Measurements from ENCODE around the gene CNDP1. TPM values are rescaled to one million over a fixed set of nuclear protein-coding genes. Genes with fewer than 3 reads are reported as not detected.
A peak's percentile ranks its signal among the peaks of the same experiment; 100 is the strongest.

CNDP1 gene
- polyA plus RNA-seq, 3 donors = not detected

DNA sequence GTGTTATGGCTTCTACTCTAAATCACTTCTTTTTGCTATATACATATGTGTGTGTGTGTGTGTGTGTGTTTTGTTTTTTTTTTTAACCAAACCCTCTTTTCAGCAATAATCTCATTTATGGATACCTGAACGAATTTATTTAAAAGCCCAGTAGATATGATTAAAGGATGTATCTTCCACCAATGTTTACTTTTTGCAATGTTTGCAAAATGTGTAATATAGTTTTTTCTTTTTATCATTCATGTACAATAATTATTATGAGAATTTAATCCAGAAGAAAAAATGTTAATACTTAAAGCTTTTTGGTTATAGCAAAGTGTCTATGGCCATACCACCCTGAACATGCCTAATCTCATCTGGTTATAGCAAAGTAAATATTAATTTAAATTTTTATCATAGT is 39.8 kb upstream of the CNDP1 start:
- TF ChIP-seq, protein P1, sequence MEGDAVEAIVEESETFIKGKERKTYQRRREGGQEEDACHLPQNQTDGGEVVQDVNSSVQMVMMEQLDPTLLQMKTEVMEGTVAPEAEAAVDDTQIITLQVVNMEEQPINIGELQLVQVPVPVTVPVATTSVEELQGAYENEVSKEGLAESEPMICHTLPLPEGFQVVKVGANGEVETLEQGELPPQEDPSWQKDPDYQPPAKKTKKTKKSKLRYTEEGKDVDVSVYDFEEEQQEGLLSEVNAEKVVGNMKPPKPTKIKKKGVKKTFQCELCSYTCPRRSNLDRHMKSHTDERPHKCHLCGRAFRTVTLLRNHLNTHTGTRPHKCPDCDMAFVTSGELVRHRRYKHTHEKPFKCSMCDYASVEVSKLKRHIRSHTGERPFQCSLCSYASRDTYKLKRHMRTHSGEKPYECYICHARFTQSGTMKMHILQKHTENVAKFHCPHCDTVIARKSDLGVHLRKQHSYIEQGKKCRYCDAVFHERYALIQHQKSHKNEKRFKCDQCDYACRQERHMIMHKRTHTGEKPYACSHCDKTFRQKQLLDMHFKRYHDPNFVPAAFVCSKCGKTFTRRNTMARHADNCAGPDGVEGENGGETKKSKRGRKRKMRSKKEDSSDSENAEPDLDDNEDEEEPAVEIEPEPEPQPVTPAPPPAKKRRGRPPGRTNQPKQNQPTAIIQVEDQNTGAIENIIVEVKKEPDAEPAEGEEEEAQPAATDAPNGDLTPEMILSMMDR (IDR thresholded peaks at IDR 0.05) = no peak
- H3K9me3 ChIP-seq (replicated peaks in 1 of 2; ENCODE audit: control insufficient read depth in 1 of 2, insufficient read depth in 1 of 2, low read length in 2 of 2) = no peaks in the 10 kb centered on the region
- H3K36me3 ChIP-seq (replicated peaks in 1 of 2; ENCODE audit: control insufficient read depth in 1 of 2, insufficient read depth in 2 of 2, low read length in 2 of 2) = no peaks in the 10 kb centered on the region
- Mint-ChIP-seq H3K9me3 (peaks cover 2 to 7% (median 4%) of the 10 kb centered on the region in 7 donors), H3K4me3 (no peak overlapping the region), H3K36me3 (no peaks in the 10 kb centered on the region), H3K4me1 (peaks cover 40% of the 10 kb centered on the region), H3K27ac (no peak overlapping the region), H3K27me3 (ENCODE audit: low read depth in 3 of 3) (peaks cover 0 to 5% (median 4%) of the 10 kb centered on the region in 3 donors)
- H3K4me2 ChIP-seq (replicated peaks; ENCODE audit: extremely low read depth, low read length, poor library complexity, severe bottlenecking) = no peak overlapping the region
- H3K27ac ChIP-seq (ENCODE audit: low read depth in 1 of 2, low read length in 2 of 2) = no peak overlapping the region
- H3K4me1 ChIP-seq (ENCODE audit: control insufficient read depth in 1 of 2, insufficient read depth in 2 of 2, low read length in 2 of 2) = peaks cover 33 to 38% of the 10 kb centered on the region in 2 donors
- H3K27me3 ChIP-seq (ENCODE audit: control insufficient read depth in 2 of 2, insufficient read depth in 2 of 2, low read length in 2 of 2) = no peaks in the 10 kb centered on the region
- no peak overlapping the region for H2AFZ ChIP-seq (ENCODE audit: insufficient read depth, low read depth, low read length, poor library complexity, severe bottlenecking)
- intact Hi-C loops (cut with micrococcal nuclease) = loop anchor here (10.0 kb wide), 4 partner anchors 100 to 350 kb away; partner anchors contain the start of genes FBXO15 (in 1 of the 2), TIMM21 (in 1 of the 2) and ZNF407 (in 1 of the 2)
- H4K20me1 ChIP-seq (ENCODE audit: insufficient read depth, low read length) = no peaks in the 10 kb centered on the region
- H3K4me3 ChIP-seq (replicated peaks in 1 of 3; ENCODE audit: low read depth in 2 of 3, low read length in 3 of 3) = no peak overlapping the region
- H3K79me2 ChIP-seq (ENCODE audit: insufficient read depth, low read length) = peaks cover 24% of the 10 kb centered on the region
- DNase-seq = no peak
- WGBS (ENCODE audit: insufficient coverage) = no CpG with 5 or more reads among the region's 1 CpG
- H3K9ac ChIP-seq (ENCODE audit: insufficient read depth, low read length, poor library complexity, severe bottlenecking) = no peak overlapping the region

- TF ChIP-seq, protein P1 (IDR thresholded peaks at IDR 0.05) = no peak
- Mint-ChIP-seq H3K4me3 (peak within 1 kb of the TSS; percentile 95), H3K9me3 (peaks cover 2 to 7% (median 4%) of the 10 kb centered on the region in 7 donors), H3K36me3 (peaks cover 0 to 4% of the 10 kb centered on the region in 2 donors), H3K27me3 (ENCODE audit: low read depth in 3 of 3) (peaks cover 0 to 3% (median 2%) of the 10 kb centered on the region in 3 donors), H3K27ac (peak within 1 kb of the TSS; percentile 87 to 98 (median 96)), H3K4me1 (peaks cover 45% of the 10 kb centered on the region)
- Histone ChIP-seq H3K4me2 (replicated peaks; ENCODE audit: extremely low read depth, low read length, poor library complexity, severe bottlenecking) (peak within 1 kb of the TSS; percentile 92), H3K27me3 (ENCODE audit: control insufficient read depth in 2 of 2, insufficient read depth in 2 of 2, low read length in 2 of 2) (no peaks in the 10 kb centered on the region), H3K9me3 (replicated peaks in 1 of 2; ENCODE audit: control insufficient read depth in 1 of 2, insufficient read depth in 1 of 2, low read length in 2 of 2) (no peaks in the 10 kb centered on the region), H3K4me3 (replicated peaks in 1 of 3; ENCODE audit: low read depth in 2 of 3, low read length in 3 of 3) (peak within 1 kb of the TSS; percentile 67 to 89 (median 86)), H3K9ac (ENCODE audit: insufficient read depth, low read length, poor library complexity, severe bottlenecking) (peak within 1 kb of the TSS; percentile 83), H3K79me2 (ENCODE audit: insufficient read depth, low read length) (peaks cover 26% of the 10 kb centered on the region), H3K4me1 (ENCODE audit: control insufficient read depth in 1 of 2, insufficient read depth in 2 of 2, low read length in 2 of 2) (peaks cover 41 to 50% of the 10 kb centered on the region in 2 donors), H2AFZ (ENCODE audit: insufficient read depth, low read depth, low read length, poor library complexity, severe bottlenecking) (peak within 1 kb of the TSS; percentile 79), H3K27ac (ENCODE audit: low read depth in 1 of 2, low read length in 2 of 2) (peak within 1 kb of the TSS; percentile 82 to 90), H3K36me3 (replicated peaks in 1 of 2; ENCODE audit: control insufficient read depth in 1 of 2, insufficient read depth in 2 of 2, low read length in 2 of 2) (no peaks in the 10 kb centered on the region), H4K20me1 (ENCODE audit: insufficient read depth, low read length) (no peaks in the 10 kb centered on the region)
- DNase-seq = peak; percentile 96 to 98 (median 97)
- under 1% methylated on average over 57 of the region's 71 CpGs for WGBS (ENCODE audit: insufficient coverage)
- intact Hi-C loops (cut with micrococcal nuclease) = loop anchor here (2.0 to 10.0 kb wide), 6 partner anchors 95 to 351 kb away; partner anchors contain the start of genes CYB5A (in 1 of the 2), FBXO15 (in 1 of the 2), TIMM21 (in 1 of the 2) and ZNF407 (in 1 of the 2)
These were observed 38.5 kb upstream of the CNDP1 start, which contains the start of gene CNDP2 for GRCh38 chr18:74495581-74496507. CNDP2 (plus strand) TSS chr18:74496363; CDS start chr18:74499974, 3,611 bp downstream.
